ENCODE data around the gene FABP3.

DNA sequence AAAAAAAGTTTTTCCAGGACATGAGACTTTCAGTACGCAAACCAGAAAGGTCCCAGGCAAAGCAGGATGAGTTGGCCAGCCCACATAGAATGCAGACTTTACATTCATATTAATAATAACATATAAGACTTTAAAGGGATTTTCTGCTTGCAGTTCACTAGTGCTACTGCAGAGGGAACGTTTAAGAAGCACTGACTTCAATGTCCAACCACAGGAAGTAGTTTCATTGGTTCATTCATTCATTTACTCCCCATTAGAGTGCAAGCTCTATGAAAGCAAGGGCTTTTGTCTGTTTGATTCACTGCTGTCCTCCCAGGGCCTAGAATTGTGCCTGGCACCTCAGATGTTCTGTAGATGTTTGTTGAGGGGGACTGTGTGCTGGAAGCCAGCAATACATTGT is 28.4 kb upstream of the FABP3 start:
- TF ChIP-seq, protein P1, sequence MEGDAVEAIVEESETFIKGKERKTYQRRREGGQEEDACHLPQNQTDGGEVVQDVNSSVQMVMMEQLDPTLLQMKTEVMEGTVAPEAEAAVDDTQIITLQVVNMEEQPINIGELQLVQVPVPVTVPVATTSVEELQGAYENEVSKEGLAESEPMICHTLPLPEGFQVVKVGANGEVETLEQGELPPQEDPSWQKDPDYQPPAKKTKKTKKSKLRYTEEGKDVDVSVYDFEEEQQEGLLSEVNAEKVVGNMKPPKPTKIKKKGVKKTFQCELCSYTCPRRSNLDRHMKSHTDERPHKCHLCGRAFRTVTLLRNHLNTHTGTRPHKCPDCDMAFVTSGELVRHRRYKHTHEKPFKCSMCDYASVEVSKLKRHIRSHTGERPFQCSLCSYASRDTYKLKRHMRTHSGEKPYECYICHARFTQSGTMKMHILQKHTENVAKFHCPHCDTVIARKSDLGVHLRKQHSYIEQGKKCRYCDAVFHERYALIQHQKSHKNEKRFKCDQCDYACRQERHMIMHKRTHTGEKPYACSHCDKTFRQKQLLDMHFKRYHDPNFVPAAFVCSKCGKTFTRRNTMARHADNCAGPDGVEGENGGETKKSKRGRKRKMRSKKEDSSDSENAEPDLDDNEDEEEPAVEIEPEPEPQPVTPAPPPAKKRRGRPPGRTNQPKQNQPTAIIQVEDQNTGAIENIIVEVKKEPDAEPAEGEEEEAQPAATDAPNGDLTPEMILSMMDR (IDR thresholded peaks at IDR 0.05): no peak
- no peak for TF ChIP-seq POLR2A (IDR thresholded peaks at IDR 0.05)
